ENCODE measurements around the gene USP31. TPM values are rescaled to one million over a fixed set of nuclear protein-coding genes. Genes with fewer than 3 reads are reported as not detected.

Gene USP31
- total RNA-seq, 1 donor from 2014 or later, result 21.8 TPM

GRCh38 chr16:23055481-23055880, 93.8 kb downstream of the USP31 start:
- no peak overlapping the region for H3K27ac Mint-ChIP-seq (ENCODE audit: unreplicated experiment)
- peaks cover 5% of the 10 kb centered on the region for H3K9me3 Mint-ChIP-seq (ENCODE audit: unreplicated experiment)
- H3K27me3 Mint-ChIP-seq (ENCODE audit: unreplicated experiment), result no peaks in the 10 kb centered on the region
- H3K4me1 Mint-ChIP-seq (ENCODE audit: low read depth, unreplicated experiment), result peaks cover 14% of the 10 kb centered on the region
- no peak overlapping the region for H3K4me3 Mint-ChIP-seq (ENCODE audit: unreplicated experiment)
- no peaks in the 10 kb centered on the region for H3K36me3 Mint-ChIP-seq (ENCODE audit: unreplicated experiment)
- DNase-seq, result no peak
- no peak for TF ChIP-seq CTCF (IDR thresholded peaks at IDR 0.05; ENCODE audit: partially characterized antibody, unreplicated experiment)

- Mint-ChIP-seq H3K27ac (ENCODE audit: unreplicated experiment) (peak overlapping the region; percentile 93), H3K36me3 (ENCODE audit: unreplicated experiment) (peaks cover 5% of the 10 kb centered on the region), H3K4me3 (ENCODE audit: unreplicated experiment) (no peak overlapping the region), H3K4me1 (ENCODE audit: low read depth, unreplicated experiment) (peaks cover 11% of the 10 kb centered on the region), H3K27me3 (ENCODE audit: unreplicated experiment) (no peaks in the 10 kb centered on the region), H3K9me3 (ENCODE audit: unreplicated experiment) (peaks cover 5% of the 10 kb centered on the region)
- no peak for DNase-seq
- TF ChIP-seq CTCF (IDR thresholded peaks at IDR 0.05; ENCODE audit: partially characterized antibody, unreplicated experiment), result no peak
Observed at GRCh38 chr16:23052908-23053580, 96.2 kb downstream of the USP31 start.

- H3K9me3 Mint-ChIP-seq (ENCODE audit: unreplicated experiment), result peaks cover 5% of the 10 kb centered on the region
- H3K27ac Mint-ChIP-seq (ENCODE audit: unreplicated experiment), result peak overlapping the region; percentile 11
- peaks cover 5% of the 10 kb centered on the region for H3K36me3 Mint-ChIP-seq (ENCODE audit: unreplicated experiment)
- no peaks in the 10 kb centered on the region for H3K27me3 Mint-ChIP-seq (ENCODE audit: unreplicated experiment)
- TF ChIP-seq CTCF (IDR thresholded peaks at IDR 0.05; ENCODE audit: partially characterized antibody, unreplicated experiment), result no peak
- peak overlapping the region; percentile 60 for H3K4me3 Mint-ChIP-seq (ENCODE audit: unreplicated experiment)
- no peak for DNase-seq
- peaks cover 11% of the 10 kb centered on the region for H3K4me1 Mint-ChIP-seq (ENCODE audit: low read depth, unreplicated experiment)
Observed at GRCh38 chr16:23052221-23052620, 97.0 kb downstream of the USP31 start.

GRCh38 chr16:23051587-23051986, 97.7 kb downstream of the USP31 start:
- Mint-ChIP-seq H3K4me1 (ENCODE audit: low read depth, unreplicated experiment) (peaks cover 11% of the 10 kb centered on the region), H3K27ac (ENCODE audit: unreplicated experiment) (peak overlapping the region; percentile 84), H3K4me3 (ENCODE audit: unreplicated experiment) (peak overlapping the region; percentile 72), H3K9me3 (ENCODE audit: unreplicated experiment) (peaks cover 5% of the 10 kb centered on the region), H3K36me3 (ENCODE audit: unreplicated experiment) (peaks cover 5% of the 10 kb centered on the region), H3K27me3 (ENCODE audit: unreplicated experiment) (no peaks in the 10 kb centered on the region)
- no peak for TF ChIP-seq CTCF (IDR thresholded peaks at IDR 0.05; ENCODE audit: partially characterized antibody, unreplicated experiment)
- DNase-seq, result peak; percentile 40

GRCh38 chr16:23048164-23048563, 101.1 kb downstream of the USP31 start:
- Mint-ChIP-seq H3K4me3 (ENCODE audit: unreplicated experiment) (no peak overlapping the region), H3K4me1 (ENCODE audit: low read depth, unreplicated experiment) (peaks cover 9% of the 10 kb centered on the region), H3K27me3 (ENCODE audit: unreplicated experiment) (no peaks in the 10 kb centered on the region), H3K9me3 (ENCODE audit: unreplicated experiment) (peaks cover 3% of the 10 kb centered on the region), H3K27ac (ENCODE audit: unreplicated experiment) (no peak overlapping the region), H3K36me3 (ENCODE audit: unreplicated experiment) (peaks cover 5% of the 10 kb centered on the region)
- DNase-seq, result no peak
- TF ChIP-seq CTCF (IDR thresholded peaks at IDR 0.05; ENCODE audit: partially characterized antibody, unreplicated experiment), result no peak
